DMS 273 (cell line): ENCODE results near the gene ENO1.

Experiments used
- DNase-seq: peaks from one replicate; lab custom pipeline; 2025; ENCODE audit not compliant: unreplicated experiment; lab: John Stamatoyannopoulos, UW

ENO1 gene

DNA sequence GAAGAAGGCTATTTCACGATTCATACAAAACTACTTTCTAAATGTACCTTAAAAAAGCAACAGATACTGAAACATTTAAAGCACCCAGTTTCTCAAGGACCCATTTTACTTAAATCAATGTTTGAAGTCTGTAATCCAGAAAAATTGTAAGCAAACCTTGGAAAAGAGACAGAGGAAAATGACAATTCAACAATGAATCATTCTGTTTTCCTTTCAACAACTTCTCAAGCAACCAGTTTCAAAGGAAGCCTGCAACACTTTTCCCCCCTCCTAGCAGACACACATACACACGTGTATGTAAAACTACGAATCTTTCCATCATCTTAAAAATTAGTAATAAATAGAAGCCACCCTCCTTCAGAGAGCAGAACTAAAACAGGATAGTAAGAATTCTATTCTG is 62.2 kb downstream of the ENO1 start:
- peak; percentile 40 for DNase-seq

DNA sequence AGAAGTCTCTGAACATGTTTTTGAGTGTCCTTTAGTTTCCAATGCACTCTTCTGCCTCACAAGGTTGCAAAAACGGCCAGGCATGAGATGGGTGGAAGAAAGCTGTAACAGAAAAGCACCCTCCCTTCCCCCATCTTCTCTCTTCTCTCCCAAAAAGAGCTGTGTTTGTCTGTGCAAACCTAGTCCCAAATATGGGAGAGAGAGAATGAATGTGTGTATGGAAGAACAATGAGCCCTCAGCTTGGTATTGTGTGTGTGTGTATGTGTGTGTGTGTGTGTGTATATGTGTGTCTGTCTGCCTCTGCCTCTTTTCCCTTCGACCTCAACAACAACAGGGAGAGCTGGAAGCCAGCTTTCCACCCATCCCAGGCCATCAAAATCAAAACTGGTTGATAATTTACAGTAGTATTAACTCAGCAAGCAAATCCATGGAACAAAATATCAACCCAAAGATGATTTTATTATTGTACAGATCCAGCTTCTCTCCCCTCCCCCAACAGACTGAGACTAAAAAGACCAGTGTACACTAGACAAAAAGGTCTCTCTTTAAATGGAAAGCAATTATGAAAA is 62.8 kb downstream of the ENO1 start:
- DNase-seq: peak; percentile 50

DNA sequence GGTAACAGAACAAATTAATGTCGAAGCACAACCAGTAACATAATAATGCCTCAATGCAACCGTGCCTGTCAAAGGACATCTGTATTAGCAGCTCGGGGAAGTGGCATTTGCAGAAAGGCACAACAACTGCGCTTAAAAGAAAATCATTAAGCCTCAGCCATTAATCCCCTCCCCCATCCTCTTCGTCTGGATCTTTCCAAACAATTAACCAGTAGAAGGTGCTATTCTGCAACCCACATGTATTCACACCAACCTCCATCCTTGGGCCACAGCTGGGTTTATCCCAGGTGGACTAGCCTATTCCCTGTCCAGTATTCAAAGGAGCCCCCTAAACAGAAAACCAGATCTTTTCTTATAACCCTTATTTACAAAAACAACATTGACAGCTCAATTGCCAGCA is 63.6 kb downstream of the ENO1 start:
- DNase-seq: peak; percentile 60

DNA sequence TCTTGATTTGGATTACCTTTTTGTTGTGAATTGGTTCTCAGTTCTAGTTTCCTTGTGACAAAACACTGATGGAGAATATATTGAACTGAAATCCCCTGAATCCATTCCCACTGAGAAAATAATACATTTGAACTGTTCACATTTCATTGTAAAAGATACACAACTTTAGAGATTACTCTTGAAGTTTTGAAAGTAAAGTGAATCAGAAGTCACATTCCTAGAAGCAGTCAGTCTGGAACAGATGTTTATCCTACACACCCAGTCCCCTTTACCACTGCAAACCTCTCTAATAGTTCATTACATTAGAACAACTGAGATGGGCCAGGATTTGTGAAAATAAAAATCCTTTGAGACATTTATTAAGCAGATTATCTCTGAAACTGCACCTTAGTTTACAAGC is 64.5 kb downstream of the ENO1 start:
- DNase-seq: no peak

DNA sequence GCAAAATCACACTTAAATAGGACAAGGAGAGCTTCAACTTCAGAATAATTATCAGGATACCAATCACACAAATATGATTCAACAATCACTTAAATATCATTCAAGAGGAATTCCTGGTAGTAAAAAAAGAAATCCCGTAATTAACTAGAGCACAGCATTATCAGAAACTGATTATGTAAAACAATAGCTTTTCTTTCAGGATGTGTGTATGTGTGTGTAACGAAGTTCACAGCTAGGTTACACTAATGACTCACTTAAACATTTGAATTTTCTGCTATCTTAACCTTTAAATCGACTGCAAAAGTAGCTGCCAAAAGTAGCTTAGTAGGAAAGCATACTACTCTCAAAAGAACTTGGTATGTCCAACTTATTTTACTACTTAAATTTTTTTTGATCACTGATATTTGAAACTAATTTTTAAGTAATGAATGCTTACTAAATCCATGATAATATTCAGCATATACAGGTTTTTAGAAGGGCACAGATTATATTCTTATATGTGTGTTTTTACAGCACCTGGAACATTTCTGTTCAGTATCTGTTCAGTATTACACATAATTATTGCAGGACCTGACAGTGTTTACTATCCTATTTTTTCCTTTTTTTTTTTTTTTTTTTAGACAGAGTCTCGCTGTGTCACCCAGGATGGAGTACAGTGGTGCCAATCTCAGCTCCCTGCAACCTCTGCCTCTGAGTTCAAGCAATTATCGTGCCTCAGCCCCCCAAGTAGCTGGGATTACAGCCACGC is 65.3 kb downstream of the ENO1 start:
- no peak for DNase-seq

DNA sequence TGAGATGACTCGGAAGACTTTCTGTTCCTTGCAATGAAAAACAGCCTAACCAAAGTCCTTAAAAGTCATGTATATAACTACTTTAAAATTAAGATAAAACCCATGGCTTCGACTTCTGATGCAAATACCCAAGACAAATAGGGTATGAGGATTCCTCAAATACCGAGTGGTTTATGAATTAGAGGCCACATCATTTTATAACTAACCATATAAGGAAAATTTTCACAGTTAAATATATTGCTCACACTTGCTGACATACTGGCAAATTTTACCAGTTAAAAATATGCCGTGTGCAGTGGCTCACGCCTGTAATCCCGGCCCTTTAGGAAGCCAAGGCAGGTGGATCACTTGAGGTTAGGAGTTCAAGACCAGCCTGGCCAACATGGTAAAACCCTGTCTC is 66.4 kb downstream of the ENO1 start:
- no peak for DNase-seq
